H1 (cell line): ENCODE results near the gene DUSP7.

ENCODE experiments used
- EZH2 ChIP-seq: fragments of 200-600 bp; sonication (generic); IDR thresholded peaks from 2 replicates; pipeline ENCODE4 v1.7.1; 2012; ENCODE audit warnings: low read depth, mild to moderate bottlenecking, moderate library complexity, low read length, inconsistent platforms; ENCODE audit not compliant: severe bottlenecking
- JUND ChIP-seq: IDR thresholded peaks from 2 replicates; pipeline ENCODE4 v1.6.1; 2011; ENCODE audit warnings: mild to moderate bottlenecking, improper control_type of control experiment, low read length
- KDM1A ChIP-seq: fragments of 200-600, 300-600 bp; sonication (generic); IDR thresholded peaks from 2 replicates; pipeline ENCODE4 v1.7.1; 2016; ENCODE audit warnings: mild to moderate bottlenecking, low read length, borderline replicate concordance
- KDM4A ChIP-seq: IDR thresholded peaks from one replicate; pipeline ENCODE4 v1.7.1; 2012; ENCODE audit warnings: low read depth, mild to moderate bottlenecking, moderate library complexity, low read length, inconsistent platforms; ENCODE audit not compliant: severe bottlenecking
- POLR2AphosphoS5 ChIP-seq: IDR thresholded peaks from 2 replicates; pipeline ENCODE4 v1.6.1; 2011; ENCODE audit warnings: low read depth, low read length
- SP1 ChIP-seq: IDR thresholded peaks from 2 replicates; pipeline ENCODE4 v1.6.1; 2011; ENCODE audit warnings: low read depth, low read length
- TEAD4 ChIP-seq: IDR thresholded peaks from 2 replicates; pipeline ENCODE4 v1.6.1; 2012; ENCODE audit warnings: low read depth, low read length, inconsistent platforms, mixed read lengths
- YY1 ChIP-seq: IDR thresholded peaks from 2 replicates; pipeline ENCODE4 v1.6.1; 2011; ENCODE audit warnings: low read depth, mild to moderate bottlenecking, low read length
- TF ChIP-seq, protein P1 (sequence below), 3 experiments: IDR thresholded peaks; 1 replicate in 2 of 3; 2 replicates in 1 of 3; pipeline versions ENCODE4 v1.5.1 to v1.6.1; 2011; ENCODE audit warnings: low read length in 3 of 3, mild to moderate bottlenecking in 3 of 3, inconsistent platforms in 2 of 3, low read depth in 1 of 3, moderate library complexity in 1 of 3; ENCODE audit not compliant: insufficient read depth in 1 of 3; ENCODE audit errors: control extremely low read depth in 1 of 3

DNA sequence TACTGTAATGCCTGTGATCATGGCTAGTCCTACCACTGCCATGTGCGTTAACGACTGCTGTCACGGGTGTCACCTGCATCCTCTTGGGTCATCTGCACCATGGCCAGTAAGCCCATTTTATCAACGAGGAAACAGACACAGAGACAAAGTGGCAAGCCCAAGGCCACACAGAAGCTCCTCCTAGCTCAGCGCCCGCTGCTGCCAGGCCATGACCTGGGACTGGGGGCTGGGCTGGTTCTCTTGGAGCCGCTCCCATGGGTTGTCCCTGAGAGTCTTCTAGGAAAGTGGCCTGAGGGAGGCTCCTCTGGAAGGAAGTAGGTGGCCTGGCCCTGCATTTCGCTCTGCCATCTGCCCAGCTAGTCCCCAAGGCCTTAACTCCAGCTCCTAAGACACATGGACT lies 4.9 kb downstream of the DUSP7 start:
- TF ChIP-seq, protein P1, sequence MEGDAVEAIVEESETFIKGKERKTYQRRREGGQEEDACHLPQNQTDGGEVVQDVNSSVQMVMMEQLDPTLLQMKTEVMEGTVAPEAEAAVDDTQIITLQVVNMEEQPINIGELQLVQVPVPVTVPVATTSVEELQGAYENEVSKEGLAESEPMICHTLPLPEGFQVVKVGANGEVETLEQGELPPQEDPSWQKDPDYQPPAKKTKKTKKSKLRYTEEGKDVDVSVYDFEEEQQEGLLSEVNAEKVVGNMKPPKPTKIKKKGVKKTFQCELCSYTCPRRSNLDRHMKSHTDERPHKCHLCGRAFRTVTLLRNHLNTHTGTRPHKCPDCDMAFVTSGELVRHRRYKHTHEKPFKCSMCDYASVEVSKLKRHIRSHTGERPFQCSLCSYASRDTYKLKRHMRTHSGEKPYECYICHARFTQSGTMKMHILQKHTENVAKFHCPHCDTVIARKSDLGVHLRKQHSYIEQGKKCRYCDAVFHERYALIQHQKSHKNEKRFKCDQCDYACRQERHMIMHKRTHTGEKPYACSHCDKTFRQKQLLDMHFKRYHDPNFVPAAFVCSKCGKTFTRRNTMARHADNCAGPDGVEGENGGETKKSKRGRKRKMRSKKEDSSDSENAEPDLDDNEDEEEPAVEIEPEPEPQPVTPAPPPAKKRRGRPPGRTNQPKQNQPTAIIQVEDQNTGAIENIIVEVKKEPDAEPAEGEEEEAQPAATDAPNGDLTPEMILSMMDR (IDR thresholded peaks at IDR 0.05; ENCODE audit: control extremely low read depth in 1 of 3, insufficient read depth in 1 of 3, low read depth in 1 of 3, low read length in 3 of 3), result no peak
- TF ChIP-seq POLR2AphosphoS5 (no peak), JUND (no peak), YY1 (no peak), KDM4A (no peak), TEAD4 (no peak), SP1 (no peak), KDM1A (no peak), EZH2 (no peak)
